GM12878 (cell line): ENCODE measurements around the gene IL4I1. TPM values are rescaled to one million over a fixed set of nuclear protein-coding genes. Genes with fewer than 3 reads are reported as not detected.

Source experiments
- ASH2L ChIP-seq: fragments of 300-600, 200-600 bp; sonication (generic); IDR thresholded peaks from 2 replicates; pipeline ENCODE4 v1.6.1; 2017; ENCODE audit warnings: low read depth, mild to moderate bottlenecking, borderline replicate concordance
- BRCA1 ChIP-seq: IDR thresholded peaks from 2 replicates; pipeline ENCODE4 v1.6.1; 2011; ENCODE audit warnings: low read depth, low read length, improper control_type of control experiment
- CTCF ChIP-seq, 3 experiments: IDR thresholded peaks in 2 of 3; conservative IDR thresholded peaks in 1 of 3; 2 replicates each; pipeline ENCODE4 v1.5.1; 2011; ENCODE audit warnings: low read depth in 3 of 3, low read length in 3 of 3, mild to moderate bottlenecking in 3 of 3, control low read depth in 2 of 3, moderate library complexity in 2 of 3, inconsistent platforms in 1 of 3, mixed read lengths in 1 of 3; ENCODE audit not compliant: control insufficient read depth in 2 of 3, insufficient read depth in 1 of 3; ENCODE audit errors: extremely low read depth in 1 of 3
- E2F8 ChIP-seq: fragments of 450-650 bp; IDR thresholded peaks from 2 replicates; pipeline ENCODE4 v1.6.1; 2018; ENCODE audit warnings: mild to moderate bottlenecking, low read depth, moderate library complexity; ENCODE audit not compliant: partially characterized antibody
- FOXK2 ChIP-seq: fragments of 450-650 bp; IDR thresholded peaks from 2 replicates; pipeline ENCODE4 v1.6.1; 2017; ENCODE audit warnings: mild to moderate bottlenecking, moderate library complexity
- GATAD2B ChIP-seq: fragments of 450-650 bp; conservative IDR thresholded peaks from 2 replicates; pipeline ENCODE4 v1.6.1; 2017; ENCODE audit warnings: low read depth, mild to moderate bottlenecking, moderate library complexity
- HDGF ChIP-seq: fragments of 450-650 bp; IDR thresholded peaks from 2 replicates; pipeline ENCODE4 v1.6.1; 2016; ENCODE audit warnings: antibody characterized with exemption
- JUNB ChIP-seq: IDR thresholded peaks from 2 replicates; pipeline ENCODE4 v1.6.1; 2016; ENCODE audit warnings: antibody characterized with exemption, mild to moderate bottlenecking
- MEF2B ChIP-seq: fragments of 450-650 bp; IDR thresholded peaks from 2 replicates; pipeline ENCODE4 v1.6.1; 2018; ENCODE audit warnings: mild to moderate bottlenecking, moderate library complexity; ENCODE audit not compliant: partially characterized antibody, poor library complexity, severe bottlenecking
- NFYB ChIP-seq: IDR thresholded peaks from 2 replicates; pipeline ENCODE4 v1.6.1; 2011; ENCODE audit warnings: low read depth, mild to moderate bottlenecking, low read length, improper control_type of control experiment, moderate library complexity; ENCODE audit not compliant: insufficient read depth
- NR2C1 ChIP-seq: fragments of 450-650 bp; IDR thresholded peaks from 2 replicates; pipeline ENCODE4 v1.6.1; 2017; ENCODE audit warnings: antibody characterized with exemption, mild to moderate bottlenecking, moderate library complexity
- PBX3 ChIP-seq: IDR thresholded peaks from 2 replicates; pipeline ENCODE4 v1.6.1; 2011; ENCODE audit warnings: mild to moderate bottlenecking, low read depth, low read length, moderate library complexity; ENCODE audit not compliant: insufficient replicate concordance
- POLR2AphosphoS2 ChIP-seq: IDR thresholded peaks from 2 replicates; pipeline ENCODE4 v1.6.1; 2011; ENCODE audit warnings: low read depth, mild to moderate bottlenecking, low read length, improper control_type of control experiment, moderate library complexity
- RAD51 ChIP-seq: fragments of 450-650 bp; IDR thresholded peaks from 2 replicates; pipeline ENCODE4 v1.6.1; 2016; ENCODE audit warnings: moderate library complexity, mild to moderate bottlenecking, inconsistent platforms
- polyA plus RNA-seq, 11 experiments: library from polyadenylated mRNA; depleted of rRNA in 4 of 11; unstranded in 6 of 11; stranded (reverse) in 5 of 11; fragments of >200 nt; fragmentation: Nextera tagmentation in 4 of 11; fragmentation: Illumina TruSeq in 1 of 11; extraction: Ambion mirVana in 4 of 11; extraction: Trizol in 1 of 11; gene quantifications; 1 replicate in 1 of 11; 2 replicates in 10 of 11; pipeline versions ENCODE4 v1.2.1 to v1.2.3, GENCODE V29; 2011 to 2016; ENCODE audit warnings: inconsistent platforms in 2 of 11, missing spikeins in 2 of 11, low read depth in 1 of 11
- total RNA-seq, 4 experiments: library from RNA; depleted of rRNA in 3 of 4; stranded (reverse); fragments of >200 nt in 3 of 4; fragmentation: Illumina TruSeq in 1 of 4; extraction: Trizol in 1 of 4; gene quantifications; 2 replicates each; pipeline versions ENCODE4 v1.2.1 to v1.2.3, GENCODE V29; 2013 to 2021
- TF ChIP-seq, protein P1 (sequence below): IDR thresholded peaks from 2 replicates; pipeline ENCODE4 v1.6.1; 2012; ENCODE audit warnings: improper control_type of control experiment, low read depth, low read length; ENCODE audit not compliant: insufficient replicate concordance
- TF ChIP-seq, protein P2 (sequence below): fragments of 450-650 bp; conservative IDR thresholded peaks from 2 replicates; pipeline ENCODE4 v1.6.1; 2017; ENCODE audit warnings: mild to moderate bottlenecking, moderate library complexity

The IL4I1 gene
- total and polyA plus RNA-seq, 10 of the 15 experiments (the other 5 are each of a cell fraction or from before 2014, with no cell fraction given) = 0.62 to 83.8 (median 42.8) TPM

- TF ChIP-seq PBX3 (peak; percentile 72), BRCA1 (no peak), GATAD2B (peak; percentile 62), E2F8 (no peak), CTCF (IDR thresholded peaks at IDR 0.05 in 2 of 3, conservative IDR thresholded peaks at IDR 0.05 in 1 of 3; ENCODE audit: control insufficient read depth in 2 of 3, extremely low read depth in 1 of 3, insufficient read depth in 1 of 3, low read depth in 3 of 3, low read length in 3 of 3) (no peak), FOXK2 (no peak), ASH2L (no peak), NFYB (no peak), HDGF (no peak; the same call in 1 of the 2 replicates), POLR2AphosphoS2 (peak; percentile 80; the same call in 1 of the 2 replicates), RAD51 (no peak), JUNB (no peak), NR2C1 (no peak), MEF2B (peak; percentile 22)
- TF ChIP-seq, protein P1, sequence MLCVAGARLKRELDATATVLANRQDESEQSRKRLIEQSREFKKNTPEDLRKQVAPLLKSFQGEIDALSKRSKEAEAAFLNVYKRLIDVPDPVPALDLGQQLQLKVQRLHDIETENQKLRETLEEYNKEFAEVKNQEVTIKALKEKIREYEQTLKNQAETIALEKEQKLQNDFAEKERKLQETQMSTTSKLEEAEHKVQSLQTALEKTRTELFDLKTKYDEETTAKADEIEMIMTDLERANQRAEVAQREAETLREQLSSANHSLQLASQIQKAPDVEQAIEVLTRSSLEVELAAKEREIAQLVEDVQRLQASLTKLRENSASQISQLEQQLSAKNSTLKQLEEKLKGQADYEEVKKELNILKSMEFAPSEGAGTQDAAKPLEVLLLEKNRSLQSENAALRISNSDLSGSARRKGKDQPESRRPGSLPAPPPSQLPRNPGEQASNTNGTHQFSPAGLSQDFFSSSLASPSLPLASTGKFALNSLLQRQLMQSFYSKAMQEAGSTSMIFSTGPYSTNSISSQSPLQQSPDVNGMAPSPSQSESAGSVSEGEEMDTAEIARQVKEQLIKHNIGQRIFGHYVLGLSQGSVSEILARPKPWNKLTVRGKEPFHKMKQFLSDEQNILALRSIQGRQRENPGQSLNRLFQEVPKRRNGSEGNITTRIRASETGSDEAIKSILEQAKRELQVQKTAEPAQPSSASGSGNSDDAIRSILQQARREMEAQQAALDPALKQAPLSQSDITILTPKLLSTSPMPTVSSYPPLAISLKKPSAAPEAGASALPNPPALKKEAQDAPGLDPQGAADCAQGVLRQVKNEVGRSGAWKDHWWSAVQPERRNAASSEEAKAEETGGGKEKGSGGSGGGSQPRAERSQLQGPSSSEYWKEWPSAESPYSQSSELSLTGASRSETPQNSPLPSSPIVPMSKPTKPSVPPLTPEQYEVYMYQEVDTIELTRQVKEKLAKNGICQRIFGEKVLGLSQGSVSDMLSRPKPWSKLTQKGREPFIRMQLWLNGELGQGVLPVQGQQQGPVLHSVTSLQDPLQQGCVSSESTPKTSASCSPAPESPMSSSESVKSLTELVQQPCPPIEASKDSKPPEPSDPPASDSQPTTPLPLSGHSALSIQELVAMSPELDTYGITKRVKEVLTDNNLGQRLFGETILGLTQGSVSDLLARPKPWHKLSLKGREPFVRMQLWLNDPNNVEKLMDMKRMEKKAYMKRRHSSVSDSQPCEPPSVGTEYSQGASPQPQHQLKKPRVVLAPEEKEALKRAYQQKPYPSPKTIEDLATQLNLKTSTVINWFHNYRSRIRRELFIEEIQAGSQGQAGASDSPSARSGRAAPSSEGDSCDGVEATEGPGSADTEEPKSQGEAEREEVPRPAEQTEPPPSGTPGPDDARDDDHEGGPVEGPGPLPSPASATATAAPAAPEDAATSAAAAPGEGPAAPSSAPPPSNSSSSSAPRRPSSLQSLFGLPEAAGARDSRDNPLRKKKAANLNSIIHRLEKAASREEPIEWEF = no peak
- TF ChIP-seq, protein P2, sequence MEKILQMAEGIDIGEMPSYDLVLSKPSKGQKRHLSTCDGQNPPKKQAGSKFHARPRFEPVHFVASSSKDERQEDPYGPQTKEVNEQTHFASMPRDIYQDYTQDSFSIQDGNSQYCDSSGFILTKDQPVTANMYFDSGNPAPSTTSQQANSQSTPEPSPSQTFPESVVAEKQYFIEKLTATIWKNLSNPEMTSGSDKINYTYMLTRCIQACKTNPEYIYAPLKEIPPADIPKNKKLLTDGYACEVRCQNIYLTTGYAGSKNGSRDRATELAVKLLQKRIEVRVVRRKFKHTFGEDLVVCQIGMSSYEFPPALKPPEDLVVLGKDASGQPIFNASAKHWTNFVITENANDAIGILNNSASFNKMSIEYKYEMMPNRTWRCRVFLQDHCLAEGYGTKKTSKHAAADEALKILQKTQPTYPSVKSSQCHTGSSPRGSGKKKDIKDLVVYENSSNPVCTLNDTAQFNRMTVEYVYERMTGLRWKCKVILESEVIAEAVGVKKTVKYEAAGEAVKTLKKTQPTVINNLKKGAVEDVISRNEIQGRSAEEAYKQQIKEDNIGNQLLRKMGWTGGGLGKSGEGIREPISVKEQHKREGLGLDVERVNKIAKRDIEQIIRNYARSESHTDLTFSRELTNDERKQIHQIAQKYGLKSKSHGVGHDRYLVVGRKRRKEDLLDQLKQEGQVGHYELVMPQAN = peak; percentile 39; the same call in 1 of the 2 replicates
Measured at GRCh38 chr19:49929121-49929610, 32.5 kb upstream of the IL4I1 start, which contains the start of the genes ATF5 and NUP62 (continued).
